Hypothalamus (tissue), 51 donors: ENCODE results near the gene SPDEF.

Experiments used
- DNase-seq, 51 donors: peaks; one replicate each; lab custom pipeline; 2025; lab: John Stamatoyannopoulos, UW

The SPDEF gene

DNA sequence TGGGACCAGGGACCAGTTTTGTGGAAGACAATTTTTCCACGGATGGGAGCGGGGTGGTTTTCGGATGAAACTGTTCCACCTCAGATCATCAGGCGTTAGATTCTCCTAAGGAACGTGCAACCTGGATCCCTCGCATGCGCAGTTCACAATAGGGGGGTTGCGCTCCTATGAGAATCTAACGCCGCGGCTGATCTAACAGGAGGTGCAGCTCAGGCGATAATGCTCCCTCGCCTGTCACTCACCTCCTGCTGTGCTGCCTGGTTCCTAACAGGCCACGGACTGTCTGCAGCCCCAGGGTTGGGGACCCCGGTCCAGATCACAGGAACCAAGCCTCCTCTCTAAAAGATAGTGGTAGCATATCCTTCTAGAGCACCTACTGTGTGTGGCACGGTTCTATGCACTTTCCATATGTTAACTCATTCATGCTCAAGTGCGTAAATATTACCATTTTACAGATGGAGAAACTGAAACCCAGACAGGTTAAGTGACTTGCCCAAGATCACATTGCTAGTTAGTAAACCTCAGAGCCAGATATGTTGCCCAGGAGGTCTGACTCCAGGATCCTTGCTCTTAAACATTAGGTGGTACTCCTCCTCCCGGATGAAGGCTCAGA is 25.3 kb downstream of the SPDEF start:
- DNase-seq = no peak

GRCh38 chr6:34529665-34530327 is 26.3 kb downstream of the SPDEF start:
- peak in 28 of 51 donors; percentile 14 to 67 (median 36) for DNase-seq

GRCh38 chr6:34528996-34529664 is 27.0 kb downstream of the SPDEF start:
- DNase-seq = no peak

DNA sequence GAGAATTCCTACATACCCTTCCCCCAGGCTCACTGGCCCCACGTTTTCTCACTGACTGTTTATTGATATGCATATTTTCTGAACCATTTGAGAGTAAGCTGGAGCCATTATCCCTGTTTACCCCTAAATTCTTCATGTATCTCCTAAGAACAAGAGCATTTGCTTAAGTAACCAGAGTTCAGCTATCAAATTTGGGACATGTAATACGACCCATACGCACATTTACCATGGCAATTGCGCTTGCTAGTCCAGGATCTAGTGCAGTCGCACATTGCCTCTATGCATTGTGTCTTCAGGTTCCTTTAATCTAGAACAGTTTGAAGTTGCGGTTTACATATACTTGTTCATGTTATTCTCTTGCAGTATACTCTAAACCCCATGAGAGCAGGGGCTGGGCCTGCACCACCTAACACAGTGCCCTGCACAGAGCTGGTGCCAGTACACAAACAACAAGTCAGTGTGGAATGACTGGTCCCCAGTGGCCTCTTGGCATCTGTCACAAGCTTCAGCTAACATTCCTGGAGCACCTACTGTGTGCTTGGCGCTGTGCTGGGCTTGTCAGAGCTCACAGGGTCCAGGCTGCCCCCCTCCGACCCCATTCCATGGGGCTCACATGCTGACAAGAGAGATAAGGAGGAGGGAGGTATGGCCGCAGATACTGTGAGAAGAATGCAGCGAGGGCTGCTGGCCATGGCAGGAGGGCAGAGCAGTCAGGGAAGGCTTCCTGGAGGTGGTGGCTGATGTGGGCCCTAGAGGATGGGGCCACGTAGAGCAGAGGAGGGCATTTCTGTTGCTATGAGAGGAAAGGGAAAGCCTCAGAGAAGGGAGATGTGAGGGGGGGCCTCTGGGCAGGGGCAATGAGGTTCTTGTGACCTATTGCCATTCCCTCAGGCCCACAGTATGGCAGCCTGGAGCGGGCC is 28.1 kb downstream of the SPDEF start:
- no peak for DNase-seq

- peak in 50 of 51 donors; percentile 17 to 95 (median 85) for DNase-seq
These were observed 29.0 kb downstream of the SPDEF start for GRCh38 chr6:34526992-34527728.

- no peak for DNase-seq
These were observed 29.7 kb downstream of the SPDEF start for GRCh38 chr6:34526241-34526972.

GRCh38 chr6:34525431-34526175 is 30.5 kb downstream of the SPDEF start:
- DNase-seq = peak in 1 of 51 donors; percentile 22

DNA sequence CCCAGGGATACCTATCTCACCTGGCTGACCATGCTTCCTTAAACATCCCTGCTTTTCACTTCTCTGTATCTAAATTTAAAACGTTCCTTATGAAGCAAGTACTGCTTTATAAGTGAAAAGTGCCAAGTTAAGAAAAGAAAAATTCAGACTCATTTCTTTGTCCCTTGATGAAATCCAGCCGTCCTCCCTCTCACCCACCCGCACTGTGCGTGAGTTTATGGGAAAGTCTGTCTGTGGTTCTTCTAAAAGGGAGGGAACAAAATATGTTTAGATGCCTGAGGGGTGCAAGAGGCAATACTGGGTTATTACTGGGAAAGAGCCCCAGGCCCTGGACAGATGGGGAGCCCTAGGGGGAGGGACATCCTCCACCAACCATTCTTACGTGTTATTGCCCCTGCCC is 31.2 kb downstream of the SPDEF start:
- no peak for DNase-seq

GRCh38 chr6:34524499-34524898 is 31.6 kb downstream of the SPDEF start:
- DNase-seq = no peak

- DNase-seq = no peak
These were observed 32.5 kb downstream of the SPDEF start for GRCh38 chr6:34523441-34524206.

GRCh38 chr6:34522761-34523160 is 33.4 kb downstream of the SPDEF start:
- DNase-seq = no peak

- DNase-seq = no peak
These were observed 34.5 kb downstream of the SPDEF start for GRCh38 chr6:34521463-34522285.

- no peak for DNase-seq
These were observed 35.3 kb downstream of the SPDEF start for GRCh38 chr6:34520645-34521462.

DNA sequence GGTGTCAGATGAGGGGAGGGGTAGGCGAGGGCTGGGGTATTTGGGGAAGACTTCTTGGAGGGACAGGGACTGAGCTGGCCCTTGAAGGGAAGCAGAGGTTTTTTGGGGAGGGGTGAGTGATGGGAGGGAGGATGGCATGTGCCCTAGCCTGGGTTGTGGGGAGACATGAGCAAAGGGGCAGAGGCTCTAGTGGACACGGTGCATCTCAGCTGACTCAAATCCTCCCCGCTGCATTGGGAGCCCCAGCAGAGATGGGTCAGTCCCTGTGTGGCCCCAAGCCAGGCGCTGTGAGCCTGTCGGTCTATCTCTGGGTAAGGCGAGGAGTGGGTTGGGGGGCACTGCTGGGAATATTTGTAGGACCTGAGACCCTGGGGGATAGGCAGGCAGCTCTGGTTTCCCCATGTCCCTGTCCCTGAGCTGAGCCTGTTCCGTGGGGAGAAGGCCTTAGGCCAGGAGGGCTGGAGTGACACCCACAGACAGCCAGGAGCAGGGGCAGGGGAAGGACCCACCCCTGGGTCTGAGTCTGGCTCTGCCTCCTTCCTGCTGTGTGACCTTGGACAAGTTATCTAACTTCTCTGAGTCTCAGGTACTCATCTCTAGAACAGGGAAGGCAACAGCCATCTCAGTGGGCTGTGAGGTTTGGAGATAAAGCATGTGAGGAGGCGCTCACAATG is 36.0 kb downstream of the SPDEF start:
- no peak for DNase-seq

GRCh38 chr6:34518669-34519365 is 37.3 kb downstream of the SPDEF start:
- no peak for DNase-seq
